GM21576 (cell line): ENCODE data around the gene PRKACG.
"Not testable (repeated sequence)": the region's sequence is repeated elsewhere in the genome, so short reads cannot be mapped to it uniquely, and the experiment has no call there.

Experiments used
- ATAC-seq: cut with Tn5 transposase; IDR thresholded peaks from one replicate; pipeline ENCODE4 v1.9.1; 2021; ENCODE audit warnings: mild to moderate bottlenecking, moderate library complexity; ENCODE audit not compliant: unreplicated experiment

PRKACG gene

DNA sequence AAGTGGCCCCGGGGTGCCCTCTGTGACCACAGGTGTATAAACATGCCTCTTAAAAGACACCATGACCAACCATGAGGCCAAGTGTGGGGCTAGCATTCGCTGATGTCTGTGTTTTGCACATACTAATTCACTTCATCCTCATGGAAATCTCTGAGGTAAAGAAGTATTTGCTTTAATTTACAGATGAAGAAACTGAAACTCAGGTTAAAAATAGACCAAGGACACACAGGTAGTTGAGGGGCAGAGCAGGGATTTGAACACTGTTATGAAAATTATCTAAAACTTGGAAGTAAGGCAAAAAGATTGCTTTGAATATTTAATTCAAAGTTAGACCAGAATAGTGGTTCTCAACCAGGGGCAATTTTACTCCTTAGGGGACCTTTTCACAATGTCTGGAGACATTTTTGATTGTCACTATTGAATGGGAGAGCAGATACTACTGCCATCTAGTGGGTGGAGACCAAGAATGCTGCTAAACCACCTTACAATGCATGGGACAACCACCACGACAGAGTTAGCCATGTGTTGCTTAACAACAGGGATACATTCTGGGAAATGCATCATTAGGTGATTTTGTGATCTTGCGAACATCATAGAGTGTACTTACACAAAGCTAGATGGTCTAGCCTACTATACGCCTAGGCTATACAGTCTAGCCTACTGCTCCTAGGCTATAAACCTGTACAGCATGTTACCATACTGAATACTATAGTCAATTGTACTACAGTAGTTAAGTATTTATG, 13.6 kb upstream of the PRKACG start:
- ATAC-seq: peak; percentile 78

DNA sequence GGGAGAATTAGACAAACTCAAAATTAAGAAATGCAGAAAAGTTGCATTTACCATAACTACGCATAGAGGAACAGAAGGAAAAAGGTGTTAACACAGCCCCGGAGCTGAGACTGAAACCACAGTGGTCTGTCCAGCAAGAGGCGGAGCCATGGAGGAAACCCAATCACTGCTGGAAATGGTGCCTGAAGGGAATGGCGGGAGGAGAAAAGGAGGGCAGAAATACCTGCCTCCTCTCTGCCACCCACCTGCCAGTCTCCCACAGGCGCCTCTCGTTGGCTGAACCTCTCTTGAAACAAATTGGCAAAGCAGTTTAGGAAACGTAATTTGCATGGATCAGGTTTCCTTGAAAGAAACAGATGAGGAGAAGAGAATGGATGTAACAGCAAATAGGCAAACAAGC, 9.7 kb upstream of the PRKACG start:
- no peak for ATAC-seq

GRCh38 chr9:69020301-69021145, 6.6 kb upstream of the PRKACG start:
- ATAC-seq: no peak

DNA sequence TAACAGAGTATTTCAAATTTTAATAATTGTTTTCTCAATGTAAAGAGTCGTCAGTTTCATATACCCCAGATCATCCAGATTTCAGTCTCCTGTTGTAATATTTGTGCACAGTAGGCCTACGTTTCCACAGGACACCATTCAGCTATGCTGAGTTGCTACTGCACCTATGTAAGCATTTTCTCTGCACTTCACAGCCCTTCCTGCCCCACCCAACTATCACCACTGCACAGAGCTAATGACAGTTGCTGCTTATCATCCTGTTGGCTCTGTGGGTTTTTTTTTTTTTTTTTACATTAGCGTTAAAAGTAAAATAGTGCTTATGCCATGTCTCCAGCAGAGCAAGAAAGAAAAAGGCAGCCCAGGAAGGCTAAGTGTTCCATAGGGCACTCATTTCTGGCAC, 5.9 kb upstream of the PRKACG start:
- ATAC-seq: no peak

- no peak for ATAC-seq
Measured at GRCh38 chr9:69018737-69019136, 4.8 kb upstream of the PRKACG start.

- no peak for ATAC-seq
Measured at GRCh38 chr9:69016191-69017096, 2.5 kb upstream of the PRKACG start.

- ATAC-seq: no peak
Measured at GRCh38 chr9:69013382-69013727, 558 bp downstream of the PRKACG start.

DNA sequence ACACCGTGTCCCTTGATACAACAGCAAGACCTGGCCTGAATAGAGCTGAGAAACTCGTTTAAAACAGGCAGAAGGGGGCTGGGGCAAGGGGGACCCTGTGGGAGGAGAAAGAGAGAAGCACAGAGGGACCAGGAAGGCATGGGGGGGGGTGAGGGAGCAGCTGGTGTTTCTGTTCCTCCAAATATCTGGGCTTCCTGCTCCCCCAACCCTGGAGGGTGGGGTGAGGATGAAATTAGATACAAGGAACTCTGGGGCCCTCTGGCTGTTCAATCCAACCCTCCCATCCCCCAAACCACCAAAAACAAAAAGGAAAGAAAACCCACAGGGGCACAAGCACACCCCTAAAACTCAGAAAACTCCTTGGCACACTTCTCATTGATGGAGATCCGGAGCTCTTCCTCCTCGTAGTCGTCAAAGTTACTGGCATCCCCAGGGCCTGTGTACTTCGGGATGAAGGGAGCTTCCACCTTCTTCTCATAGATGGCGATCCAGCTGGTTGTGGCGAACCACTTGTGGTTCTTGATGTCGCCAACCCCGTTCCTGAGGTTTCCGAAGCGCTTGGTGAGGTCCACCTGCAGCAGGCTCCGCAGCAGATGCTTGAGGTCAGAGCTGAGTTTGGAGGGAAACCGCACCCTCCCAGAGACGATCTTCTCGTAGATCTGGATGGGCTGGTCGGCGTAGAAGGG, 1.1 kb downstream of the PRKACG start:
- no peak for ATAC-seq

DNA sequence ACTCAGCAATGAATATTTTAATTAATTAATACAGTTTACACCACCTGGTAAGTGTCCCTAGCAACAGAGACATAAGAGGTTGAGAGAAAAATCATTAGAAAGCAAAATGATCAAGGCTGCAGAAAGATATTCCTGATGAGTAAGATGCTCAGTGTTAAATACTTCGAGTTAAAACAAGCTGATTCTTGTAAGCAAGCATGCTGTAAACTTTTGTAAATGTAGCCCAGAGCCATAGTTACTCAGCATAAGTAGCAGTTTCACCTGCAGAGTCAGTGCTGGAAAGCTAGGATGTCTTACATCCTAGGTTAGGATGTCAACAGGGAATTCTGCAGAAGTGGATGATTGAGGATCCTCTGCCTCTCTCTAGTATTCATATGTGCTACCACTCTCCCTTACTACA, 4.2 kb downstream of the PRKACG start:
- ATAC-seq: no peak

DNA sequence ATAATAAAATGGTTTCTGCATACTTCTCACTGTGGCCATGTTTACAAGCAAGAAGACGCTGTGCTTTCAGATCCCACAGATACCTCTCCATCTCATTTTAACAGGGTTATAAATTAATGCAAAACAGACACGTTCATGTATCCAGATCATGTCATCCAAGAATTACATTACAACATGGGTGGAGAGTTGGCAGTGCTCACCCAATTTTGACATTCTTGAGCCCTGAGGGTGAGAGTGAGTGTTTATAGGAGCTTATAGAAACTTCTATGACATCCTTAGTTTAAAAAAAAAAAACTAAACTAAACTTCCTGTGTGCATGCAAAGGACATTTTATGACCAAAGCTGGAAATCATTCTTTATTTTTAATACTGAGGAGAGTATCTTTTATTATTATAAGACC, 9.1 kb downstream of the PRKACG start:
- no peak for ATAC-seq

DNA sequence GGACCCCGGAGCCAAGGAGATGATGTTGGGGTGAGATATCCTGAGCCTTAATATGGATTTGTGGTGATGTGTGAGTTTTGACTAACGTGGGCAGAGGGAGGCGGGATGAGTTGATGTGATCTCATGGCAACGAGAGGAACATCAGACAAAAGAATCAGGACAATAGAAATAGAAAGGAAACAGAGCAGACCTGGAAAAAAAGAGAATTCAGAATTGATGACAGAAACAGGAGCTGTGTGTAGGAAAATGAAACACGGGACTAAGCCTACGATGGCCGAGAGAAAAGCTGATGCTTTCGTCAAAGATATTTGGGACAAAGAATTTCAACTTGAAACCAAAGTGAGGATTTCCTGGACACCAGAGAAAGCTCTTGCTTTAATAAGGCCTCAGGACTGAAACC, 10.9 kb downstream of the PRKACG start:
- no peak for ATAC-seq

DNA sequence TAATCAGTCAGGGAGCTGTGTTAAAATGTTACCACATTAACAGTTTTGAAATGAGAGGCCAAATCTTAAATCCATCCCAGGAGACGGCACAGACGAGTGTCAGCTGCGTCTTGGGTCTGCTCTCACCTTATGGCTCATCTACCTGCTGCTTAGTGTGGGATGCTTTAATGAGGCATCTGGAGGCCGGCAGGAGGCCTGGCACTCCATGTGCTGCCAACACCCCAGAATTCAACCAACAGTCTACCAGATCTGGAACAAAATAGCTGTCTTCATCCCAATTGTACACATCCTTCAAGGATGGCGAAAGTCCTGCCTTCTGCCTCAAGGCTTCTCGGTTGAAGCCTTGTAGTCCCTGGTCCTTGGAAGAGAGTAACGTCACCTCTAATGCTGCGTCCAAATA, 12.0 kb downstream of the PRKACG start:
- ATAC-seq: no peak

DNA sequence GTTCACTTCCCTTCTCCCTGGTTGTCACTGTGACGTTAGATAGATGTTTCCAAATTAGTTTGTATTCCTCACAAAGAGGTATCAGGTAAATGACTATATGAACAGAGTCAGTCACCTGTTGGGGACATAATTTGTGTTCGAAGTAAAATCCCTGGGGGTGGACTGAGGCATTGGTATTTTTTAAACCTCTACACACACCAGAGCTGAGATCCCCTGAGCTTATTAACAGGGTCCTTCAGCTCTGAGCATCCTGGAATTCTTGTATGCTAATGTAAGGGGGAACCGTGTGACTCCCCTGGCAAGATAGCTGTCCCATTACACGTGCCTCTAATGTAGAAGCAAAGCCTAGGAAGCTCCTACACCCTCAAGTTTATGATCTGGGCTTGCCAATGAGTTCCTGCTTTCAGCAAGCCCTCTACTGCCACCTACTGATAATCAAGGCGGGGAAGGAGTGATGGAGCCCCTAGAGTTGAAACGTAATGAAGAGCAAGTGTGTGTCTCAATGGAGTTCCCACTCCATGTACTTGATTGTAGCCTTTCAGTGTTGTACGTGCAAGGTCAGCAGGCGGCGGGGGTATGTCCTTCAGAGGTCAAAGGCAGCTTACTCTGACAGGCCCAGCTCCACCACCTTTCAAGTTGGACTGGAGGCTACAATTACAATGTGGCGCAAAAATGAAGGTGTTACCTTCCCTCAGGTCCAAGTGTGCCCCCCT, 14.4 kb downstream of the PRKACG start:
- peak; percentile 89 for ATAC-seq

DNA sequence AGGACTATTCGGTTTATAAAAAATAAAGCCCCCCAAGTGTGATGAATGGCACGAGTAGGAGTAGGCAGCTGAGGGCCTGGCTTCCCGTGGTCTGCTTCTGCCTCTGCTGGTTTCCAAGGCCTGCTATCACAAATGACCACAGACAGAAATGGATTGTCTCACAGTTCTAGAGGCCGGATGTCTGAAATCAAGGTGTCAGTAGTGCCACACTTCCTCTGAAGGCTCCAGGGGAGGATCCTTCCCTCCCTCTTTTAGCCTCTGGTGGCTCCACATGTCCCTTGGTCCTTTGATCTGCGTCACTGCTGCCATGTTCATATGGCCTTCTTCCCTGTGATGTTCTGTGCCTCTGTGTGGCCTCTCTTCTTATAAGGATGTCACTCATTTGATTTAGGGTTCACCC, 15.1 kb downstream of the PRKACG start:
- ATAC-seq: no peak

GRCh38 chr9:68998385-68998784, 15.5 kb downstream of the PRKACG start:
- no peak for ATAC-seq

DNA sequence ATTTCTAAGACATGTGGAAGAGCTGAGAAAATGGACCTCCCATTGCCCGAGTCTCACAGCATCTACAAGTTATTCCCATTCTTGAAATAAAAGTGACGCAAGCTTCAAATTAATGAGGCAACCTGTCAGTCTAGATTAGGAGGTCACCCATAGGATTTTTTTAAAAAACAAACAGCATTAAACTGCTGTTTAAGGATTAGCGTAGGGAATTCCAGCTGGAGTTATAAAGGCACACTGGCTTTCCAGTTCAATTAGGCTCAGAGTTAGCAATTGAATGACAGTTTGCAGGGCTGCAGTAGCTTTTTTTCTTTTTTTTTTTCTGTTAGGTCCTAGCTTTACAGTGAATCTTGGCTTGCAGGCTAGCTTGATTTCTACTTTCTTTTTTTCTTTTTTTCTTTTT, 16.2 kb downstream of the PRKACG start:
- no peak for ATAC-seq

- no peak for ATAC-seq
Measured at GRCh38 chr9:68996462-68996861, 17.5 kb downstream of the PRKACG start.

DNA sequence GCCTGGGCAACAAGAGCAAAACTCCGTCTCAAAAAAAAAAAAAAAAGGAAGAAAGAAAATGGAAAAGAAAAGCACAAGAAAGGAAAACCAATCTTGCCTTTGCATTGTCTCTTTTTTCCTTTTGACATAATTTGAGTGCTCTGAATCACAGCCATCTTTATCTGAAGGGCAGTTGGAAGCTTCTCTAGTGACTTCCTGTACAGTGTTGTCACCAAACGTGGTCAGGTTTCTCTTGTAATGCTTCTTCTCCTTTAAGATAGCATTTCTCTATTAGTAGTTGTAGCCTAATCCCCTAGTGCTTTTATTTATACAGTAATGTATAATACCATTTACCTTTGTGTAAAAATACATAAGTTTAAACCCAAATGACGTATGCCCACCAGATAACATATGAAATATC, 18.1 kb downstream of the PRKACG start:
- ATAC-seq: no peak

DNA sequence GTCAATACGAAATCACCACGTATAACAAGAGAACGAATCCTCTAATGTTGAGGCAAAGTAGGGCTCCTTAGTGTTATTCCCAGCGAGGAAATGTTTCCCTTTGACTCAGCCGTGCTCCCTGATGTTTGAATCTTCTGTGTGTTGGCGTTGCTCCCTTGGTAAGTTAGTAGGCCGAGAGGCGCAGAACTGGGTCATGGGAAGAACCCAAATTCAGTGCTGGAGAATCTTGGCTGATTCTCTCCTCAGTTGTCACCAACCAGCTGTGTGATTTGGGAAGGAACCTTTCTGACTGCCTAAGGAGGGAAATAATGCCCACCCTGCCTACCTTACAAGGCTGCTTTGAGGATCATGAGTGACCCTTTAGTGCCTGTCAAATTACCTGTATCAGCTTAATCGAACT, 22.5 kb downstream of the PRKACG start:
- ATAC-seq: no peak

GRCh38 chr9:68986949-68987348, 27.0 kb downstream of the PRKACG start:
- ATAC-seq: not testable (repeated sequence)
